ENCODE measurements around the gene ADGRG1.
"Not testable (repeated sequence)": the region's sequence is repeated elsewhere in the genome, so short reads cannot be mapped to it uniquely, and the experiment has no call there.

The ADGRG1 gene

DNA sequence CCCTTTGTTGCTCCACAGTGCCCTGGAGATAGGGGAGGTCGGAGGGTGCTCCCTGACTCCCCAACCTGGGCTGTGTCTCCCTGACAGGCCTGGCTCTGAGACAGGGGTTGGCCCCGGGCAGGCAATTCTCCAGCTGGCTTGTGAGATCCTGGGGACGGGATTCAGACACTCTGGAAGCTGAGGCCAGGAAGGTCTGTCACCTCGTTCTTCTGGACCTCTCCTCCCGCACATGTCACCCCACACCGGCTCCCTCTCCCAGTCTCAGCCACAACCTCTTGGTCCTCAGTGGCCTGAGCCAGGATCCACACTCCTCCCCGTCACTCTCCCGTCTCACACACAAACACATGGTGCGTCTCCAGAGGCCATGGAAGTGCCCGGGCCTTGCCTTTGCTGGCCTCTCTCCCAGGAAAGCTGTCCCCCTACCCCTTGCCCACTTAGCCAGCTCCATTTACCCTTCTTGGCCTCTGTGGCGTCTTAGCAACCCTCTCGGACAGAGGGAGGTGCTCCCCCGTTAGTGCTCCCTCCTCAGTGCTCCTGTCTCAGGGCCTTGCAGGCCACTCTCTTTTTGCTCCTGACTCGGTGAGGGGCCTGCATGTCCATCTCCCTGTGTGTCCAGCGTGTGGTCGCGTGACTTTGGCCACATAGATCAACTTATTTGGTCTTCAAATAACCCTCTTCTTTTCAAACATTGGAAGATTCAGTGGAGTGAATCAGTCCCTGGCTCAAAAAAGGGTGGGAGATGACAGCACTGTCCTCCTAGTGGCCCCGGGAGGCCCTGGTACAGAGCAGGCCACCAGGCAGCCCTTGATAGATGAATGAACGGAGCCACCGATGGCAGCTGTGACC lies 40.4 kb downstream of the ADGRG1 start:
- no peak for DNase-seq

DNA sequence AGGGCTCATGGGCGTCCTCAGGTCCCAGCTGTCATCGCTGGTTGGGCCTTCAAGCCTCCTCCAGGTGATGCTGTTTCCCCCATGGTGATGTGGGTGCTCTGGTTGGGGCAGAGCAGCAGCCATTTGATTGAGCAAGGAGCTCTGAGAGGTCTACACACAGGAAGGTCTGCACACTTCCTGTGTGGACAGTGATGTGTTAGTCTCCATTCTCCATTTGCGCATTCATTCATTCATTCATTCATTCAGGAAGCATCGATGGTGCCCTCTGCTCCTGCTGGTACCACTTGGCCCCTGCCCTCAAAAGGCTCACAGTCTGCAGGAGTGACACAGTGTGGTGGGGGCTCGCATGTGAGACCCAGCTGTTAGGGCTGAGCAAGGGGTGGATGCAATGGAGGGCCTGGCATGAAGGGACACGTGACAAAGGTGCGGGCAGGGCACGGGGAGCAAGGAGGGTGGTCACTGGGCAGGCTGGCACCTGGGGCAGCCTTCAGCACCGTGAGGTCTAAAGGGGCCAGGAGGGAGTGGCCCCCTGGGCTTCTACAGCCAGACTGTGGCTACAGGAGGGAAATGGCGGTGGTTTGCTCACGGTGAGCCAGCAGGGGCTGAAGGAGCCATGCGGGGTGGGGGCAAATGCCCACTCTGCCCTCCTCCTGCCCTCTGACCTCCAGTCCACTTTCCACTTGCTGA lies 41.2 kb downstream of the ADGRG1 start:
- peak; percentile 66 for DNase-seq

DNA sequence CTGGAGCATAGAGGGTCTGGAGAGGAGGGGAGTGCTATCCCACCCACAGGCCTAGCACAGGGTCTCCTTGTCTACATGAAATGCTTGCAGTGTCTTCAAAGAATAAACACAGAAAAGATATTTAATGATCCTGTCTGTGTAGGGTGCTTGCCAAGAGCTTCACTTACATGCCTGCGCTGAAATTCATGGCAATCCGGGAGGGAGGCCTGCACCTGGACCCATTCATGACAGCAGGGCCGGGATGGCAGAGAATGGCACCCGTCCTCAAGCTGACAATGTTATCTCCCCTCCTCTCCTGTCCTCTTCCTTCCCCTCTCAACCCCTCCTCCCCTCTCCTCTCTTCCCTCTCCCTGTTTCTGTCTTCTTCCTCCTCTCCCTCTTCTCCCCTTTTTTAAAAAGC lies 41.8 kb downstream of the ADGRG1 start:
- no peak for DNase-seq

DNA sequence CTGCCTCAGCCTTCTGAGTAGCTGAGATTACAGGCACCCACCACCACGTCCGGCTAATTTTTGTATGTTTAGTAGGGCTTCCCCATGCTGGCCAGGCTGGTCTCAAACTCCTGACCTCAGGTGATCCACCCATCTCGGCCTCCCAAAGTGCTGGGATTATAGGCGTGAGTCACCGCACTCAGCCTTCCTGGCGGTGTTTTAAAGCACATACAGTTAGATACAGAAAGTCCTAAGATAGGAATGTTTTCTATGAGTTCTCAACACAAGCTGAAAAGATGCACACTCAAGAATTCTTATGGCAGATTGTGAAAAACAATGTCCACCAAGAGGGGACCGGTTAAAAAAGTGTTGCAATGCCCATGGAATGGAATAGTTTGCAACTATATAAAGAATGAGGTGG lies 43.0 kb downstream of the ADGRG1 start:
- not testable (repeated sequence) for DNase-seq

DNA sequence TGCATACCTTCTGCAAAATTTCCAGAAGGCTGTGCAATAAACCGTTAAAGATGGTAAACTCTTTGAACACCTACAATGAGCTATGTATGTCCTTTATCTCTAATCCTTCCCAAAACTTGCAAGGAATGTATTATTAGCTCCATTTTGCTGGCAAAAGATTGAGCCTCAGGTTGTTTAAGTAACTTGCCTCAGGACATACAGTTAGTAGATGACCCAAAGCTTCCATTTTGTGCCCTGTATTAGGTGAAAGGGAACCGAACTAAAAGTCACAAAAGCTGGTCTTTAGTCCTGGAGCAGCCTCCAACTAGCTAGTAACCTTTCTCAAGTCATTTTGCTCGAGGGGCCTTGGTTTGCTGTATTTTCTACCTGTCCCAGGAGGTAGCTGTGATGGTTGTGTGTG lies 44.0 kb downstream of the ADGRG1 start:
- DNase-seq, result no peak

DNA sequence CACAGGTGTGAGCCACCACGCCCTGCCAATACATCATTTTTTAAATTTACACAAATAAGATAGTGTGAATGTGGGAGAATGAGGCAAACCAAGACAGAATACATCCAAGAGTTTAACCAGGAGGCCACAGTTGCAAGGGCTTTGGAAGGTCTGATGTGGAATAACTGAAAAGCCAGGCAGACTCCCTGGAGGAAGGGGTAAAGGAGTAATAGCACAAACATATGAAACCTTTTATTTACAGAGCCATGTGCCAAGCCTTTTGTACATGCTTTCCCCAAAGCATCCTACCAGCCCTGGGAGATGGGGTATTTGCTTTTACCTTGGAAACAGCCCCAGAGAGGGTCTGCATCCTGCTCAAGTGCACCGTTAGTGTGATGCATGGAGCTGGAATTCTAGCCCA lies 44.4 kb downstream of the ADGRG1 start:
- DNase-seq, result no peak

DNA sequence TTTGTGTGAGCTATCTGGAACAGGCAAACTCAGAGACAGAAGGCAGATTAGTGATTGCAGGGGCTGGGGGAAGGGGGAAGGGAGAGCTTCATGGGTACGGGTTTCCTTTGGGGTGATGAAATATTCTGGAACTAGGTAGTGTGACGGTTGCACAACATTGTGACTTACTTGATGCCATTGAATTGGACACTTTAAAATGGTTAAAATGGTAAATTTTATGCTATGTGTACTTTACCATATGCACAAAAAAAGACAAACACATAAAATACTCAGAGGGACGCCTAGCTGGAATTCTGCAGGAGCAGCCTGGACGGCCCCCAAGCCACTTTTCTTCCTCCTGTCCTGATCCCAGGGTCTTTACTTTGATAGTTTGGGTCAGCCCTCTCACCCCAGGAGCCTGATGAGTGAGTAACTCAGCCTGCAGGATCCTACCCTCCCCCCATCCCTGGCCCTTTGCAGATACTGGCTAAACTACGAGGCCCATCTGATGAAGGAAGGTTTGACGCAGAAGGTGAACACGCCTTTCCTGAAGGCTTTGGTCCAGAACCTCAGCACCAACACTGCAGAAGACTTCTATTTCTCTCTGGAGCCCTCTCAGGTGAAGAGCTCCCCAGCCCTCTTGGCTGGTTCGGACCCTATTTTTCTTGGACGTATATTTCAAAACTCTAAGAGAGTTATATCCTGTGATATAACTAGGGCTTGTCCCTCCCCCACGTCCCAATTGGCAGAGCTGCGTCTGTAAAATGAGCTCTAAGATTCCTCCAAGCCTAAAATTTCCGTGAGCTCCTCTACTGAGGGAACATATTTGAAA lies 47.5 kb downstream of the ADGRG1 start:
- no peak for DNase-seq

DNA sequence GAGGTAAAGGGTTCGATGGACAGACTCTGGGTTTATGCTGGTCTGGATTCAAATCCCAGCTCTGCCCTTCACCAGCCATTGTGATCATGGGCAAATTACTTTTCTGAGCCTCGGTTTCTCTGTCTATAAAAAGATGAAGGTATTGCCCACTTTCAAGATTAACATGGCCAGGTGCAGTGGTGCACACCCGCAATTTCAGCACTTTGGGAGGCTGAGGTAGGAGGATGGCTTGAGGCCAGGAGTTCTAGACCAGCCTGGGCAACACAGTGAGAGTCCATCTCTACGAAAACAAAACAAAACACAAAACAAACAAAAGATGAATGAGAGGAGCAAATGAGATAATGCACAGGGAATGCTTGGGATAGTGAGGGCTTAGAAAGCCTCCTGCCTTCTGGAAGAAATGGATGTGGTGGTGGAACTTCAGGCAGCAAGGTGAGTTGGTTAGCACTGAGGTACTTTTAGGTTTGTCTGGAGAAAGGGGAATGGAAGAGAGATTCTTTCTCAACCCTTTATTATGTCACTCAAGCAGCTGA lies 48.2 kb downstream of the ADGRG1 start:
- peak; percentile 61 for DNase-seq

DNA sequence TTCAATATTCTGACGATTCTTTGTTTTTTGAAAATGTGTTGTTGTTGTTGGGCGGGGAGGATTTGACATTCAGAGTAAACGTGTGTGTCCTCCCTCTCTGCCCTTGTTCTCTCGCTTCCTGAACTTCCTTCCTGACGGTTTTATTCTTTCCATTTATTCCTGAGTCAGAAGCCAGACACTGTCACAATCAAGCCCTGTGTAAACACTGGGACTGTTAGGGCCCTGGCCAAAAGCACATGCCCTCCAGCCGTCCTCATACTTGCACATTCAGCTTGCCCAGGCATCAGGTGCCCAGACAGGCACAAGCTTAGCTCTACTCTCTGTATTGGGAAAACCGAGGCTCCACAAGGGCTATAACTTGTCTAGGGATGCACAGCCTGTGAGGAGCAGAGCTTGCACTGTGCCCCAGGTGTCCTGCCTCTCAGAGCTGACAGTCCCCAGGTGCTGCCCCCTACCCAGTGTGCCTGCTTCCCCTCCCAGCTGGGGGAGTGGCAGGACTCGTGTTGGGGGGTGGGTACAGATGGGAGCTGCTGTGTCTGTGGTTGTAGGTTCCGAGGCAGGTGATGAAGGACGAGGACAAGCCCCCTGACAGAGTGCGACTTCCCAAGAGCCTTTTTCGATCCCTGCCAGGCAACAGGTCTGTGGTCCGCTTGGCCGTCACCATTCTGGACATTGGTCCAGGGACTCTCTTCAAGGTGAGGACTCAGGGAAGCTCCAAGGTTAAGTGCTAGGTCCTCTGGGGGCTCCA lies 49.4 kb downstream of the ADGRG1 start:
- peak; percentile 74 for DNase-seq

DNA sequence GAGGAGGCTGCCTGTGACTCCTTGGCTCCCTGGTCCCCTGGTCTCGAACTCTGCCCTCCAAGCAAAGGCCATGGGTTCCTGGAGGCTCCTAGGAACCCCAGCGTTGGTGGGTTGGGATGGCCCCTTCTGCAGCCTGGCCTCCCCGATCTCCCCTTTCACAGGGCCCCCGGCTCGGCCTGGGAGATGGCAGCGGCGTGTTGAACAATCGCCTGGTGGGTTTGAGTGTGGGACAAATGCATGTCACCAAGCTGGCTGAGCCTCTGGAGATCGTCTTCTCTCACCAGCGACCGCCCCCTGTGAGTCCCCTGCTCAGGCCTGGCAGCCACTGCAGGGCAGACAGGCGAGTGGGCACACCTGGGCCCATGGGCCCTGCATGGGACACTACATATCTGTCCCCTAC lies 50.6 kb downstream of the ADGRG1 start:
- DNase-seq, result no peak

DNA sequence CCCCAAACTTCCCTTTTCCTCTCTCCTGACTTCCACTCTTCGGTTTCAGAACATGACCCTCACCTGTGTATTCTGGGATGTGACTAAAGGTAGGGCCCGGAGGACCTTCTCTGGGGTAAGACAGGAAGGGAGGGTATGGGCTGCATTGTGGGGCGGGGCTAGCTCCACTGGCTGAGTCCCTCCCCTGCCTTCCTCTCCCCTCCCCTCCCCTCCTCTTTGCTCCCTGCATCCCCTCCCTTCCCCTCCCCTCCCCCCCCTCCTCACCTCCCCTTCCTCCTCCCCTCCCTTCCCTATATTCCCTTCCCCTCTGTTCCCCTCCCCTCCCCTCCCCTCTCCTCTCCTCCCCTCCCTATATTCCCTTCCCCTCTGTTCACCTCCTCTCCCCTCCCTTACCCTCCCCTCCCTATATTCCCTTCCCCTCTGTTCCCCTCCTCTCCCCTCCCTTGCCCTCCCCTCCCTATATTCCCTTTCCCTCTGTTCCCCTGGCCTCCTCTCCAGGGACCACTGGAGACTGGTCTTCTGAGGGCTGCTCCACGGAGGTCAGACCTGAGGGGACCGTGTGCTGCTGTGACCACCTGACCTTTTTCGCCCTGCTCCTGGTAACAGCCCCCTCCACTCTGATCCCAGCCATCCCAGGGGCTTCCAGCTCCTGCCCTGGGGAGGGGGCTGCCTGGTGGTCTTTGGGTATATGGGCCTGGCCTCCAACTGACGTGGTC lies 51.5 kb downstream of the ADGRG1 start:
- DNase-seq, result no peak

DNA sequence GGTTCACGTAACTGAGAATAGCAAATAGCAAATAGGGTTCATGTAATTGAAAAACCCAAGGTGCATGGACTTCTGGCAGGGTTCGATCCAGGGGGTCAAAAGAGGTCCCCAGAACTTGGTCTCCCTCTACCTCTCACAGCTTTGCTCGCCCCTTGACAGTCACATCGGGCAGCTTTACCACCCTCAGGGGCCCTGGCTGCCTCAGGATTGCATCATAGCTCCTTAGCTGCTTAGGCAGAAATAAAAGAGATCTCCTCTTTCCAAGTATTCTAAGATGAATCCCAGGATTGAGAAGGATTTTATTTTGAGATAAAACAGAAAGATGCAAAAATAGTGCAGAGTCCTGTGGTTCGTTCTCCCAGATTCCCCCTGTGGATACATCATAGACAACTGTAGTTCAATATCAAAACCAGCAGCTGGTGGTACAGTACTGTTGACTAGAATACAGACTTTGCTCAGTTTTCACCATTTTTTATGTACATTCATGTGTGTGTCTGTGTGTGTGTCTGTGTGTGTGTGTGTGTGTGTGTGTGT lies 52.5 kb downstream of the ADGRG1 start:
- no peak for DNase-seq

DNA sequence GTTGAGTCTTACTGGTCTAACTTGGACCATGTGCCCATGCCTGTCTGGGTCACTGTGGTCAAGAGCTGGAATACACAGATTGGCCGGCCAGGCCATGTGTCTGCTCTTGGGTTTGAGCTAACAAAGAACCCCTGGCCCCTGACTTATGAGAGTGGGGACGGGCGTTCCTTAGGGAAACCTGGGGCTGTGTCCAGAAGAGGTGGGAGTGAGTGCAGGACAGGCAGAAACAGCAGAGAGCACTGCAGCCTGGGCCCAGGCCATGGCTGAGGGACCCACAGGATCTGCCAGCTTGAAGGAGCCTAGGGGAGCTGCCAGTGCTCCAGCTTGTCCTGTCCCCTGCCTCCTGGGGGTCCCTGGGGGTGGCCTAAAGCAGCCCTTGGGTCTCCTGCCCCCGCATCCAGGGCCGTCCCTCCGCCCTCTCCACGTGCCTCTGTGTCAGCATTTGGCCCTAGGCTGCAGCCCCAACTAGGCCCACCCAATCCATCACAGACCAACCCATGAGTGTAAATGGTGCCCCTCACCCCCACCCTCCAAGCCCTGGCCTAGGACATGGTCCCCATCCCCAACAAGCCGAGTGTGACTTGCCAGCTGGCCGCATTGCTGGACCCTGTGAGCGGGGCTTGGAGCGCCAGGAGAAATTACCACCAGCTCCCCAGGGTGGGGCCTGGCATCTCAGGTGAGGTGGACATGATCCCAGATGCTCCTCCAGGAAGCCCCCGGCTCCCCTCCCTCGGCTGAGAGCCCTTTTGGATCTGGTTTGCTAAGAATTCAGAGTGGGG lies 53.7 kb downstream of the ADGRG1 start:
- no peak for DNase-seq

DNA sequence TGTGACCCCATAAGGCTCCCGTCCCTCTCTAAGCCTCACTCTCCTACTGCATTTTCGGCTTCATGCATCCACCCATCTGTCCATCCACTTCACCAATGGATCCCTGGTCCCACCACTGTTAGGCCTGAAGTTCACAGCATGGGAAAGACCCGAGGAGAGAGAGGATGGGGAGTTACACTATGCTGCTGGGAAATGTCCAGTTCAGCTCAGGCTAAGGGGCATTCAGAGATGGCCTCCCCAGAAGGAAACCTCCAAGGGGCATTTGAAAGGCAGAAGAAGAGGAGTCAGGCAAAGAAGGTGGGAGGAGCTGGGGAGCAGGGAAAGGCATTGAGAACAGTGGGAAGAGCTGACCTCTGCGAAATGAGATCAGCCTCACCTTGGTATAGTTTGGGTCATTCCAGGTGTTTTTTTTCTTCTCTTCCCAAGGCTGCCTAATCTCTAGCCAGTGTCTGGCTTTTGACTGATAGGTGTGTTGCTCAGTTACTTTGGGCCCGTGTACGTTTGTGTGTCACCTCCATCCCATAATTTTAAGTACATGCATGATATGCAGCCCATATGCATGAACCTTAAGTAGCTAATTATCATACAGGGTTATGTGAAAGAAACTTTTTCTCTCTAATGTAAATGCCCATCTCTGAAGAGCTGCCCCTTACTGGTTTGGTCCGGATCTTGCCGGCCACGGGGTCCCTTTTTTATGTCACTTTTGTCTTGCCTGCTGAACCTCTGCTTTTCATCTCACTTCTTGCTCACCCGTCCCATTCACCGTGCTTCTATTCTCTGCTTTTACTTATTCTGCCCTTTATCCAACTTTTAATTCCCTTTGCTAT lies 54.6 kb downstream of the ADGRG1 start:
- no peak for DNase-seq

DNA sequence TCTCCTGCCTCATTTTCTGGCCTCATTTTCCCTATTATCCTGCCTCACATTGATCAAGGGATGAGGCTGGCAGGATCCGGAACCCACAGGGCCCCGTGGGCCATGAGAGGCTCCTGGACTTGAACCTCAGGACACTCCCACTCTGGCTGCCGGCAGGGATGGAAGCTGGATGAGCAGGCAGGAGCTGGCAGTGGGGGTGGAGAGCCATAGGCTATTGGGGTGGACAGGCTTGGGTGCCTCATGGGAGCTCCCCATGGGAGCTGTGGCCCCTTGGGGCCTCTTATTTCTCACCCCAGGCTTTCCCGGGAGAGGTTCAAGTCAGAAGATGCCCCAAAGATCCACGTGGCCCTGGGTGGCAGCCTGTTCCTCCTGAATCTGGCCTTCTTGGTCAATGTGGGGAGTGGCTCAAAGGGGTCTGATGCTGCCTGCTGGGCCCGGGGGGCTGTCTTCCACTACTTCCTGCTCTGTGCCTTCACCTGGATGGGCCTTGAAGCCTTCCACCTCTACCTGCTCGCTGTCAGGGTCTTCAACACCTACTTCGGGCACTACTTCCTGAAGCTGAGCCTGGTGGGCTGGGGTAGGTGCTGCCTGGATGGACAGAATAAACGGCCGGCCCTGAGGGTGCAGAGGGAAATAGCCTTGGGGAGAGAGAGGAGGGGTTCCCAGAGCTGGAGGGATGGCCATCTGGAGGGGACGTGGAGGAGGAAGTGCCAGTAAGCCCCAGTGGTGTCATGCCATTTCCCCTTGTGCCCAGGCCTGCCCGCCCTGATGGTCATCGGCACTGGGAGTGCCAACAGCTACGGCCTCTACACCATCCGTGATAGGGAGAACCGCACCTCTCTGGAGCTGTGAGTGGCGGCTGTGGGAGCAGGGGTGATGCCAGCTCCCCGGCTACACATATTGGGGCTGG lies 55.5 kb downstream of the ADGRG1 start:
- DNase-seq, result no peak

DNA sequence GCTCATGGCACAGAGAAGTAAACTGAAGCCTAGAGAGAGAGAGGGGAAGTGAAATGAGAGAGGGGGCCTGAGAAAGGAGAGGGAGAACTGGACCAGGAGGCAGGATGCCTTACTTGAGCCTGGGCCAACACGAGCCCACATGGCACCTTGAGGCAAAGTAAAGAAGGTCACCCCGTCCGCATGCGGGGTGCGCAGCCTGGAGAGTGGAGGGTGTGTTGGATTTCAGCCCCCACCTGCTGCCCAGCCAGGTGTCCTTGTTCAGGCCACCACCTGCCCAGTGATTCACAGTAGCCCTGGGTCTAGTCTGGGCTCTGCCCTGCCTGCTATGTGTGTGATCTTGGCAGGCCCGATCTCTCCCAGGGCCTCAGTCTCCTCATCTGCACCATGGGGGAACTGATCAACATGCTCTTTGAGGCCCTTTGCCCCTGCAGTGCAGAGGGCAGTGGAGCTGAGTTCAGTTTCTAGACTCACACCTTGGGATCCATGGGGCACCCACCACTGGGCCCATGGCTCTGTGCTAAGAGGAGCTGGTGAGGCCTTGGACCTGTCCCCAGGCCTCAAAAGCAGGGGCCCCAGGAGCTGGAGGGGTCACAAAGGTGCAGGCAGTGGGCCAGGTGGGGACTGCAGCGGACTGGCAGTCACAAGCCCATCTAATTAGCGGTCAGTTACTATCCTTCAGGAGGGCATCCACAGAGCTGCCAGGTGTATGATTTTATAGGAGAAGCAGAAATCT lies 56.4 kb downstream of the ADGRG1 start:
- no peak for DNase-seq

DNA sequence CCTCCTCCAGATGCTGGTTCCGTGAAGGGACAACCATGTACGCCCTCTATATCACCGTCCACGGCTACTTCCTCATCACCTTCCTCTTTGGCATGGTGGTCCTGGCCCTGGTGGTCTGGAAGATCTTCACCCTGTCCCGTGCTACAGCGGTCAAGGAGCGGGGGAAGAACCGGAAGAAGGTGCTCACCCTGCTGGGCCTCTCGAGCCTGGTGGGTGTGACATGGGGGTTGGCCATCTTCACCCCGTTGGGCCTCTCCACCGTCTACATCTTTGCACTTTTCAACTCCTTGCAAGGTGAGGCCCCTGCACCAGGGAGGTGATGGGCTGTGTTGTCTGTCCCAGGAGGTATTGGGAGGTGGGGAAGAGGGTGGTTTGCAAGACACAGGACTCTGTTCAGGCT lies 57.2 kb downstream of the ADGRG1 start:
- no peak for DNase-seq

DNA sequence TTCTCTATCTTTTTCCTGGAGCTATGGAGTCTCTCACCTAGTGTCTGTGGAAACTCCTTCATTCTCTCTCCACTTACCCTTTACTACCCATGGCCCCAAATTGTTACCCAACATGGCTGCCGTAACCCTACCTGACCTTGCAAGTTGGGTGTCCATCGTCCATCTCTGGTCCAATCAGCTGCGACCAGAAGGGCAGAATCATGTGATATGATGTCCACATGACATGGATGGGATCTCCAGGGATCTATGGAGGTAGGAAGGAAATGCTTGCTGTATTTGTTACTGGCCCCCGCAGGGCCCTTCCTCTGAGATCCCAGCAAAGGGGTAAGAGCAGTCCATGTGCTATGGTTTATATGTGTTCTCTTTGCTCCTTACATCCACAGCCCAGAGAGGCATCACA lies 58.1 kb downstream of the ADGRG1 start:
- no peak for DNase-seq

Data from DMS53 (cell line).